Measurements from ENCODE around the gene TOB1. TPM values are rescaled to one million over a fixed set of nuclear protein-coding genes. Genes with fewer than 3 reads are reported as not detected.

Gene TOB1
- total RNA-seq, 1 experiment from 2014 or later, result 53.1 TPM

GRCh38 chr17:50818261-50818660 is 47.9 kb downstream of the TOB1 start:
- intact Hi-C loops (cut with micrococcal nuclease), result no loop called here
- H3K4me3 Mint-ChIP-seq (ENCODE audit: unreplicated experiment), result no peak overlapping the region
- H3K9me3 Mint-ChIP-seq (ENCODE audit: unreplicated experiment), result peaks cover 6% of the 10 kb centered on the region
- no peak for TF ChIP-seq CTCF (IDR thresholded peaks at IDR 0.05; ENCODE audit: unreplicated experiment)
- POLR2A ChIA-PET, result interaction anchor here (0.6 to 0.8 kb wide), 3 partner anchors 14 to 157 kb away, joined by 3 to 4 read pairs (median 3); no protein-coding TSS in a partner anchor
- H3K27ac Mint-ChIP-seq (ENCODE audit: low read depth, unreplicated experiment), result no peak overlapping the region
- no peaks in the 10 kb centered on the region for H3K36me3 Mint-ChIP-seq (ENCODE audit: insufficient read depth, unreplicated experiment)
- H3K4me1 Mint-ChIP-seq (ENCODE audit: insufficient read depth, unreplicated experiment), result peaks cover 14% of the 10 kb centered on the region
- DNase-seq (ENCODE audit: unreplicated experiment), result no peak
- no TSS peak for BruUV-seq (replicated peaks)
- CTCF ChIA-PET, result interaction anchor here (1.2 to 2.1 kb wide), 6 partner anchors 12 to 34 kb away, joined by 3 to 8 read pairs (median 7); no protein-coding TSS in a partner anchor
- no peaks in the 10 kb centered on the region for H3K27me3 Mint-ChIP-seq (ENCODE audit: insufficient read depth, unreplicated experiment)

GRCh38 chr17:50817838-50818237 is 48.3 kb downstream of the TOB1 start:
- H3K4me3 Mint-ChIP-seq (ENCODE audit: unreplicated experiment), result no peak overlapping the region
- H3K36me3 Mint-ChIP-seq (ENCODE audit: insufficient read depth, unreplicated experiment), result no peaks in the 10 kb centered on the region
- TF ChIP-seq CTCF (IDR thresholded peaks at IDR 0.05; ENCODE audit: unreplicated experiment), result no peak
- H3K4me1 Mint-ChIP-seq (ENCODE audit: insufficient read depth, unreplicated experiment), result peaks cover 14% of the 10 kb centered on the region
- no peaks in the 10 kb centered on the region for H3K27me3 Mint-ChIP-seq (ENCODE audit: insufficient read depth, unreplicated experiment)
- POLR2A ChIA-PET, result interaction anchor here (0.8 kb wide), 1 partner anchor 31 kb away, joined by 3 read pairs; no protein-coding TSS in a partner anchor
- intact Hi-C loops (cut with micrococcal nuclease), result no loop called here
- DNase-seq (ENCODE audit: unreplicated experiment), result peak; percentile 48
- no TSS peak for BruUV-seq (replicated peaks)
- CTCF ChIA-PET, result interaction anchor here (1.2 to 2.1 kb wide), 6 partner anchors 12 to 33 kb away, joined by 3 to 8 read pairs (median 7); no protein-coding TSS in a partner anchor
- no peak overlapping the region for H3K27ac Mint-ChIP-seq (ENCODE audit: low read depth, unreplicated experiment)
- H3K9me3 Mint-ChIP-seq (ENCODE audit: unreplicated experiment), result peaks cover 6% of the 10 kb centered on the region

GRCh38 chr17:50816771-50817751 is 49.1 kb downstream of the TOB1 start:
- Mint-ChIP-seq H3K27me3 (ENCODE audit: insufficient read depth, unreplicated experiment) (no peaks in the 10 kb centered on the region), H3K4me1 (ENCODE audit: insufficient read depth, unreplicated experiment) (peaks cover 14% of the 10 kb centered on the region), H3K27ac (ENCODE audit: low read depth, unreplicated experiment) (no peak overlapping the region), H3K36me3 (ENCODE audit: insufficient read depth, unreplicated experiment) (no peaks in the 10 kb centered on the region), H3K9me3 (ENCODE audit: unreplicated experiment) (peaks cover 6% of the 10 kb centered on the region), H3K4me3 (ENCODE audit: unreplicated experiment) (no peak overlapping the region)
- no TSS peak for BruUV-seq (replicated peaks)
- ChIA-PET CTCF (interaction anchor here (0.6 to 2.1 kb wide), 7 partner anchors 11 to 141 kb away, joined by 3 to 8 read pairs (median 7); no protein-coding TSS in a partner anchor), POLR2A (interaction anchor here (0.8 kb wide), 2 partner anchors 30 to 50 kb away, joined by 3 read pairs; partner anchors contain the start of gene TOB1)
- intact Hi-C loops (cut with micrococcal nuclease), result no loop called here
- peak; percentile 26 for DNase-seq (ENCODE audit: unreplicated experiment)
- peak; percentile 53 for TF ChIP-seq CTCF (IDR thresholded peaks at IDR 0.05; ENCODE audit: unreplicated experiment)

- intact Hi-C loops (cut with micrococcal nuclease), result no loop called here
- no TSS peak for BruUV-seq (replicated peaks)
- TF ChIP-seq CTCF (IDR thresholded peaks at IDR 0.05; ENCODE audit: unreplicated experiment), result no peak
- Mint-ChIP-seq H3K4me1 (ENCODE audit: insufficient read depth, unreplicated experiment) (peaks cover 14% of the 10 kb centered on the region), H3K27me3 (ENCODE audit: insufficient read depth, unreplicated experiment) (no peaks in the 10 kb centered on the region), H3K9me3 (ENCODE audit: unreplicated experiment) (peaks cover 6% of the 10 kb centered on the region), H3K4me3 (ENCODE audit: unreplicated experiment) (no peak overlapping the region), H3K27ac (ENCODE audit: low read depth, unreplicated experiment) (no peak overlapping the region), H3K36me3 (ENCODE audit: insufficient read depth, unreplicated experiment) (no peaks in the 10 kb centered on the region)
- ChIA-PET CTCF (interaction anchor here (0.5 to 2.0 kb wide), 6 partner anchors 10 to 141 kb away, joined by 3 to 8 read pairs (median 6); no protein-coding TSS in a partner anchor), POLR2A (interaction anchor here (0.8 kb wide), 1 partner anchor 50 kb away, joined by 3 read pairs; the partner anchor contains the start of gene TOB1)
- DNase-seq (ENCODE audit: unreplicated experiment), result no peak
Observed at GRCh38 chr17:50816271-50816670, 49.9 kb downstream of the TOB1 start.

Data from MCF 10A (cell line).